Ramos (cell line): ENCODE results near the gene GALNT13.

Source experiments
- in situ Hi-C: fragments of 300-500 bp; cut with MboI; formaldehyde crosslinking; loops from one replicate; pipeline ENCODE4 v1.14.3; 2022; ENCODE audit warnings: low sequenced_read_pairs; ENCODE audit not compliant: unreplicated experiment

The GALNT13 gene

DNA sequence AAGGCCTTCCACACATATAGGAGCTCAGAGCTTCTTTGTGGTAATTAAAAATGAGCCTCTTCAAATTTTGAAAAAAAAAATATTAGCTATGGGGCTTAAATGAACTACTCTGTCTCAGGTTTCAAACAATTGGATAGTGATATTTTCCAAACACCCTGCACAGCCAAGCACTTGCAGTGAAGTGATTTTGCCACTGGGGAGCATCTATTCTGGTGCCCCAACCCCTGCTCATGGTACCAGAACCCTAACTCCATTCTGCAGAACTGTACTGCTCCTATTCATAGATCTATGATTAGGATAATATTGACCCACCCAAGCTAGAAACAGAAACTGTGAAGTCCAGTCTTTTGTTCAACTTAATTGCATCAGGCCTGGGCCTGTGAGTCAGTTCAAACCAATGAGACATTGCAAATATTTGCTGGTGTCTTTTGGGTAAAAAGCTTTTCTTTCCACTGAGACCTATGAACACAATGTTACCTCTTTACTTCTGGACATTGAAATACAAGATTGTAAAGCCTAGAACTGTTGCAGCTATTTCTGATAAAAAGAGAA lies 324.0 kb downstream of the GALNT13 start:
- in situ Hi-C loops: no loop called here

DNA sequence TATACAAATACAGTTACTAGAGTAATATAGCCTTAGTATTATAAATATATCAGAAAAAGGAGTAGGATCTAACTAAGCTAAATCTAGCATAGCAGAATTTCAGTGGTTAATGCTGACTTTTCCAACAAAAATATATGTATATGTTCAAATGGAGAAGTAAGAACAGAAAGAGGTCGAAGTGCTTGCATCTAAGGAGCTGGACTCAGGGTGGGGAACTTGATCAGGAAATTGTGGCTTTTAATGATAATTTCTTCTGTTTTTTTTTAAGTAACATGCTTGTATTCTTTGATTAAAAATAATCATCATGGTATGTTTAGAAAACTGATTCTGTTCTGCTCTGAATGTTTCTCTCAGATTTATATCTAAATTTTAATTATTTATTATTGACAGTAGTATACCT lies 327.1 kb downstream of the GALNT13 start:
- in situ Hi-C loops: no loop called here

DNA sequence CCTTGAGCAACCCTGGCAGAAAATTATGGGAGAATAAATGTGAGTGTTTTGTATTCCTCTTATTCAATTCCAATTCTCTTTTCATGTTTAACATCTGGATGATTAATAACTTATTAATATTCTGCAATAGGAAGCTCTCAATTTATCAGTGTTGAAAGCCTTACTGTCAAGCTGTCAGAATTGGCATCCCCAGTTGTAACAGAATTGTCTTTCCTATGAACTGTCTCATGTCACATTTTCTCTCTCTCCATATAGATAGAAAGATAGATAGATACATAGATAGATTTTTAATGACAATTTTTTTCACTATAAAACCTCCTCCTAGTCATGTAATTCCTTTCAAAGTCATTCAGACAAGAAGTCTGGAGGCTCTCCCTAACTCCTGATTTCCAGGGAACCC lies 331.5 kb downstream of the GALNT13 start:
- in situ Hi-C loops: no loop called here

DNA sequence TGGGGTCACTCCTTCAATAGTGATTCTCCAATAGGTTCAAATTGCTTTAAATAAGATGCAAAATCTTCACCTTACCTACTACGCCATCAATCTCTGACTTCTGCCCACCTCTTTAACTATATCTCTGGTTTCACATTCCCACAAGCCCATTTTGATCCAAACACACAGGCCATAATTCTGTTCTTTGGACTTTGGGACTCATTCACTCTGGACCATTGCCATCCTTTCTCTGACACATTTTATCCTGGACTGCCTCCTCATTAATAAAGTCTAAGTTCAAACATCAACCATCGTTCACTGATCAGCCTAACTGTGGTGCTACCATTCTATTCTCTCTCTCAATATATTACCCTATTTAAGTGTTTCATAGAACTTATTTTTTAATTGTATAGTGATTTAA lies 332.2 kb downstream of the GALNT13 start:
- in situ Hi-C loops: no loop called here

DNA sequence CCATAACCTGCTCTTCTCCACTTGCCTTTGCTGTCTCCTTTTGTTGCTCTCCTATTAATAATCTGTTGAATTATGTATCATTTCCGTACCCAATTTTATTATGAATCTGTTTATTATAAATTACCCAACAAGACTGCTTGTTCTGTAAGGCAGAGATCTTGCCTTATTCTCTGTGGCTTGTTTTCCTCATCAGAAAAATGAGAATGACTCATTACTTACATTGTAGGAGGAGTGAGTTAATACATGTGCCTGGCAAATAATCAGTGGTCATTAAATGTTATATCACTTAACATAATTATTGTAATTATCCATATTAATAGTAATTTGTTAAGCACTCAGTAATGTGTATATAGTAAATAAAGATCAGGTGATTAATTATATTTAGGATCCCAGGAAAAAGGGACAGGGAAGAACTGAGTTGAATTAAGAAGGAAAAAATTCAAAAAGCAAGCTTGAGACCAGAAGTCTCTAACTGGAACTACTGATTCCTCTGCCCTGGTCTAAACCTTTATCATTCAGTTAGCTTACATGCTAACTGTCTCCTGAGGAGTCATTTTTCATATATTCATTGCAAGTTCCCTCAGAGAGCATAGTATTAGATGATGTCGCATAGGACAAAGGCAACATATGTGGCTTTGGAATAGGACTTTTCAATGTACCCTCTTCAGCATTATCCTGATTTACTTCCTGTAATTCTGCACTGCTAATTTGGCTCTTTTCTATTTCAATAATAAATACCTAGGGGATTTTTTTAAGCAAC lies 335.7 kb downstream of the GALNT13 start:
- in situ Hi-C loops: no loop called here

DNA sequence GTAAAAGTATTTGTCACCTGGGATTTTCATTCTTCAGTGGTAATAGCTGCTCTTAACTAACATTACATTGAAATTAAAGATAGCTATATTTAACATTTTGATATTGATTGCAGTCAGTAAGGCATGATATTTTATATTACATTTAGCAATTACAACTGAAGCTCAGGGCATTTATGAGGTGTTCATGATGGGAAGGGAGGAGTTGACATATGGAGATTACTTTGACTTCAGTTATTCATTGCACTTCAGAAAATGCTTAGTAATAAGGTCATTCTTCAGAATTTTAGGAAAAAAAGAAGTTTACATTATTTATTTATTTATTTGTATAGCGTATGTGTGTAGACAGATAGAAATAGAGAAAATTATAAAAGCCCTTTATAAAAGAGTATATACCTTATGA lies 352.0 kb downstream of the GALNT13 start:
- in situ Hi-C loops: no loop called here

DNA sequence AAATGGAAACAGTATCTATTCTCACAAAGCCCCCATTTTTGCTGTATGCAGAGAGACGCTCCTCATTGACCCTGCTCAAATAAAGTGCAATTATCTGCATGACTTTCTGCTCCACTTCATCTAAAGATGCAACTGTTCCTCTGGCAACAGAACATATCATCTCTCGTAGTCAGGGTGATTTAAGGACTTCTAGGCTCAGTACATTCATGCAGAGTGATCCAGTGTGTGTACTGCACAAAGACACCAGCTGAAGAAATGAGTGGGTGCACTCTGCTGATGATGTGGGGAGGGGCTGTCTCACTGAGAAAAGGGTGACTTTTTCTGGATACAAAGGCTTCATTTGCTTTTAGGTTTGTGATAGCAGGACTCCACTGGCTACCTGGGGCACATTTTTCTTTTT lies 355.2 kb downstream of the GALNT13 start:
- in situ Hi-C loops: no loop called here

DNA sequence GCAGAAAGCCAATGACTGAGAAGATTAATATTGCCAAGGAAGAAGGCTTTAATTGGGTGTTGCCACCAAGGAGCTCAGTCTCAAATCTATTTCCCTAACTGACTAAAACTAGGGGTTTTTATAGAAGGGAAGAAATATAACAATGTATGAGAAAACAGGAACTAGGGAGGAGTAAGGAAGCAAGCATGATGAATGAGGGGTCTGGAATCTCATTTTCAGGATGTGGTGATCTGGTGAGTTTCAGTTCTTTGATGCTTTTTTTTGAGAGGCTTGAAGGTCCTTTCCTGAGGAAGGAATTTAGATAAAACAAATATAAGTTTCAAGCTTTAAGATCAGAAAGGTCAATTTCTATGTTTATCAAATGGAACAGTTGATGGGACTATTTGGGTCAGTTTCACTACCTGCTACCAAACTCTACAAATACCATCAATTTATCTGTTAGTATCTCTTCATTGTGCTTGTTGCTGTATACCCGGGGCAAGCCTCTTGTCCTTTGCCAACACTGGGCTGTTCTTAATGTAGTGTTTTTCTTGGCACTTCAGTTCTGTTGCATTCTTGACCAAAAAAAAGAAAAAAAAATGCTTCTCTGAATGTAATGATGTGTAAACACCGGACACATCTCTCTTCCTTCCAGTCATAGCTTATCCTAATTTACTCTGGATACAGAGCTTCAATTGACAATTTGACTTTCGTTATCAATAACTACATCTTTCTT lies 357.0 kb downstream of the GALNT13 start:
- in situ Hi-C loops: no loop called here

DNA sequence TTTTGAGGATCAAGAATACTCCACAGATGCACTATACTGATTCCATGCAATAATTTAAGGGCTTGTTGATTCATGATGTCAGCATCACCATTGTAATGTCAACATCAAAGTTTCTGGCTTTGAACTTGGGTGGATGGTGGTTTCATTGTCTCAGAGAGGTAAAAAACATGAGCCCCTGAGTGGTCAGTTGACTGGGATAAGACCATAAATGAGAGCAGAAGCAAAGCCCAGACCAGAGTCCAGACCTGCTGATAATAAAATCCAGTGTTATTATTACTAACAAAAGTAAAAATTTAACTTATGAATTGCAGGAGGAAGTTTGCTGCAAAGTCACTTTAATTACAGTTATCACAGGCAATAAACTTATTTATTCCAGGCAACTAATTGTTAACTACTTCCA lies 358.2 kb downstream of the GALNT13 start:
- in situ Hi-C loops: no loop called here

DNA sequence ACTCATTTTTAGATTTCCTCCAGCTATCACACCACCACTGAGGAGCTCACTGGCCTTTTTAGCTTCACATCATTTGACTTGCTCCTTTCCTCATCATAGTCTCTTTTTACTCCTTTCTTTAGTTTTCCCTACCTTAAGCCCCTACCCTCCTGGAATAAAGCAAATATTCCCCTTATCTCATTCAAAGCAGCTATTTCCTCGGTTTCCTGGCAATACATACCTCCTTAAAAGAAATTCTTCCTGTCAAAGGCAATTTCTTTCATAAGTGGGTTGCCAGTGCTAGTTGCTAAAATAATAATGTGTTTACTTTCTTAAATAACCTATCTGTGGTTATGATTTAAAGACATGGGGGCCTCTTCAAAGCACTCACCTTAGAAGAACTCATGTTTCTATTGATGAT lies 359.3 kb downstream of the GALNT13 start:
- in situ Hi-C loops: no loop called here

DNA sequence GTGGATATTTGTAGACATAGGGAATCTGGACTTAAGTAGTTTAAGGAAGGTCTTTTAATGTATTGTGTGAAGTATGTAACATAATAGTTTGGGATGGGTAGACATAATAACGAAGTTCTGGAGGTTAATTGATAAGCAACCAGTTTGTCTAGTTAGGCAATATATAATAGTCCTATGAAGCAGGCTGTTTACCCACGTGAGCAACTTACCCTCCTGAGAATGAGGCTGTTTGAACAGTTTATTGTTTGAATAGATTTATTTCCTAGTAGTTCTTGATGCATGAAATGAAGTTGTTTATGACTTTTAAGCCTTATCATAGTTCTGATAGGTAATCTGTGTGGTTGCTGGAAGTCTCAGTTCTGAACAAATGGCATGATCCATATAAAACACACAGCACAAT lies 361.5 kb downstream of the GALNT13 start:
- in situ Hi-C loops: no loop called here

DNA sequence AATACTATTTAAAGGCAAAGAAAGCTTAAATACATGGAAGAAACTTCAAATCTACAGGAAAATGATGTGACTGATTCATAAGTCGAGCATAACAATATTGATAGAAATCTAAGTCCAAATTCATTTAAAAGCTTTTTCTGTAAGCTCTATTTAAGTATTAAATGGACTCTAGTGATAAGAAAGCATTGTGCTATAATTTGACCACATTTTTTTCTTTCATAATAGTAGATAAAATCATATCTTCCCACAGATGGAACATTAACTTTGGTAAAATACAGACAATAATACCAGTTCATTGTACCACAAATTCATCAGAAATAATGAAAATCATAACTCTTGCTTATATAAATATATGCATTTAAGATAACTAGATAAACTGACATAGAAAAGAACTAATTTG lies 366.5 kb downstream of the GALNT13 start:
- in situ Hi-C loops: no loop called here

DNA sequence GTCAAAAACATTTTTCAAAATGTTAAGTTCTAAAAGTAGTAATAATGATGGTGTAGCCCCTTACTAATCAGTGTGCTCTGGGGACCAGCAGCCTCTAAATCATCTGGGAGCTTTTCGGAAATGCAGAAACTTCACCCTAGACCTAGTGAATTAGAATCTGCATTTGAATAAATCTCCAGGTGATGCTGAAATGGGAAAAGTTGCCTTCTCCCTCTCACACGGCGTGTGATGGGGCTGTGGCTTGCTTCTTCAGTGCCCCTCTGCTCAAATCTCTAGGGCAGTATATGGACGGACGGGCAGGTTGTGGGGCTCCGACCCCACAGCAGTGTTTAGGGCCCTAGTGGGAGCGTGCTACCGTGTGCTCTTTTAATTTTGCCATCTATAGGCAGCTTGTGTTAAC lies 368.6 kb downstream of the GALNT13 start:
- in situ Hi-C loops: no loop called here

DNA sequence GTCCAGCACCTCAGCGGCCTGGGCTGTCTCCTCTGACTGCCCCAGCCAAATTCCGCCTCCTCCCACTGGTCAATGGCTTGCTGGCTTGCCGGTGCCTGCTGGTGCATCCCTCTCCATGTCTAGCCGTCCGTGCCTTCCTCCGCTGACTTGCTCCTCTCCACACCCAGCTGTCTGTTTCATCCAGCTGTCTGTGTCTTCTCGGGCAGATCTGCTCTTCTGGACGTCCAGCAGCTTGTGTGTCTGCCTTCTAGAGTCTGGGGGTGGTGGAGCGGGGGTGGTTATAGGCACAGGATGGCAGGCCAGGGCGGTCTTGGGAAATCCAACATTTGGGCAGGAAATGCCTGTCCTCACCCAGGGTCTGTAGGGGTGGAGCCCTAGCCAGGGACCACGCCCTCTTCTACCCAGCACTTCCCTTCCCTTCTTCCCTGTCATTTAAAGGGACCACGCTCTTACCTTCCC lies 369.2 kb downstream of the GALNT13 start:
- in situ Hi-C loops: no loop called here

DNA sequence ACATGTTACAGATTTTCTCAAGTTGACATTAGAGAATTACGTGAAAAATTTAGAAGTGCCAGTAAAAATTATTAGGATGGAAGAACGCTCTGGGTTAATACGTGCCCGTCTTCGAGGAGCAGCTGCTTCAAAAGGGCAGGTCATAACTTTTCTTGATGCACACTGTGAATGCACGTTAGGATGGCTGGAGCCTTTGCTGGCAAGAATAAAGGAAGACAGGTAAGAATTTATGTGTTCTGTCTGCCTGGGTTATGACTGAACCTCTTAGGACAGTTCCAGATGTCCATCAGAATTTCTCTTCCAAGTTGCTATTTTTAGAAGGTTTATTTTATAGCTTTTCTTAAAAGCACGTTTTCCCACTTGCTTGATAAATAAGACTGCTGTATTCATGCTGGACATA lies 371.0 kb downstream of the GALNT13 start:
- in situ Hi-C loops: no loop called here

DNA sequence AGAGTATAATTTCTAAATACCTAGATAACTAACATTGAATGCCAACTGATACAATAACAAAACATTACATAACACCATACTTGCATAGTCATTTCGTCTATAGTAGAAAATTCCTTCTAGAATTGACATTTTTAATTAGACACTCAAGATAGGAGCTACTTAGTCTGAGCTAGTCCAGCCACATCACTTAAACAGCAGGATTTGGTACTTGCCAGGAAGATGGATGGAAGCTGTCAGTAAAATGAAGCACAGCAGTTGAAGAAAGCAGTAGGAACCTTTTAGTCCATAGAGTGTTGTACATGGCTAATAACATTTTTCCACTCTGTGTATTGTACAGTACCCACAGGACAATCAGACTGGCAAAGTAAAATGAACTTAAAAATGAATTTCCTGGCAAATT lies 372.0 kb downstream of the GALNT13 start:
- in situ Hi-C loops: no loop called here

DNA sequence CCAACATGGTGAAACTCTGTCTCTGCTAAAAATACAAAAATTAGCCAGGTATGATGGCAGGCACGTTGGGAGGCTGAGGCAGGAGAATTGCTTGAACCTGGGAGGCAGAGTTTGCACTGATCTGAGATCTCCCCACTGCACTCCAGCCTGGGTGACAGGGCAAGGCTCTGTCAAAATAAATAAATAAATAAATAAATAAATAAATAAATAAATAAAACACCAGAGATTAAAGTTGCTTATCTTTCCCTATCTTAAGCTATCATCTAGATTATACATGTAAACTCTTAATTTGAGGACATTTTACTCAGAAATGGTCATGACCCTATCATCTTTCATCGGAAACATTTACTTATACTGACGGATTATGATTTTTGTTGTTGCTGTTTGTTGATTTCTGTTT lies 373.2 kb downstream of the GALNT13 start:
- in situ Hi-C loops: no loop called here

DNA sequence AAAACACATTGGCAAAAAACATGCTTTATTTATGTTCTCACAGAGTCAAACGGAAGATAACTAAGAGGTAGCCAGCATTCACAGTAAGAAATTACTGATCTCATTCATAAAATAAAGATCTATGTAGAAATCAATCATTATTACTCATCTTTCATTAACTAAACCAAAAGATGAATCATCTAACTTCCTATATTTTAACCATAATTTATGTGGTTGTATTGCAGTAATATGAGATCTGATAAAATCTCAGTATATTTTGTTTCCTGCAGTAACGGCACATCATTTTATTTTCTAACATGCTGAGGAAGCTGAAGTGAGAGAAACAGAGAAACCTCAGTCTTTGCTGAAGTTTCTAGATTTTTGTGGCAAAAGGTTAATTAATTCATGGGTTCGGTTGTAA lies 375.8 kb downstream of the GALNT13 start:
- in situ Hi-C loops: no loop called here

DNA sequence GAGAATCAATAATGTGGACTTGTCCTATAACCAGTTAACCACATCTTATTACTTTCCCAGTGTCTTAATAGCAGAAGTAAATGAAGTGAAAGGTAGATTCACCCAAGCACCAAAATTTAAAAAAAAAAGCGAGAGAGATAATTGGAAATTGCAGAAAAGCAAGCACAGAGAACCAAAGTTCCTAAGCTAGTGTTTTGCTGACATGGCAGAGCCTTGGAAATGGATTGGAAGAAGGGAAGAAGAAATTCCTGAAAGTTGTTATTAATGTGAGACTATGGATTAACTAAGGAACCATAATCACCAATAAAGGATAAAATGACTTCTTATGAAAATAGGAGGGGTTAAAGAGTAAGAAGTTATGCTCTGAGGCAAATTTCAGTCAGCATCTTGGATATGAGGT lies 384.4 kb downstream of the GALNT13 start:
- in situ Hi-C loops: no loop called here

DNA sequence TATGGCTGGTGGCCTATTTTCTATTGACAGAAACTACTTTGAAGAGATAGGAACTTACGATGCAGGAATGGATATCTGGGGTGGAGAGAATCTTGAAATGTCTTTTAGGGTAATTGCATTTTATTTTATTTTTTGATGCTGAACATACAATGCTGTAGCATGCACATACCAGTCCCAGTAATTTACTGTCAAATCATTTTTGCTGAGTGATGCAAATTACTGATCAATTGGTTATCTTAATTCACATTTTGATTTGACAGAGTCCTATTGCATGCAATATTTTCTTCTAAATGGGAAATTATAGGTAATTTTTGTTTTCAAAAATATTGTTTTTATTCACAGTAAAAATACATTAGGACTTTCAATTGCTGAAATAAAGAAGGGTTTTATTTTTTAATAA lies 387.3 kb downstream of the GALNT13 start:
- in situ Hi-C loops: no loop called here

DNA sequence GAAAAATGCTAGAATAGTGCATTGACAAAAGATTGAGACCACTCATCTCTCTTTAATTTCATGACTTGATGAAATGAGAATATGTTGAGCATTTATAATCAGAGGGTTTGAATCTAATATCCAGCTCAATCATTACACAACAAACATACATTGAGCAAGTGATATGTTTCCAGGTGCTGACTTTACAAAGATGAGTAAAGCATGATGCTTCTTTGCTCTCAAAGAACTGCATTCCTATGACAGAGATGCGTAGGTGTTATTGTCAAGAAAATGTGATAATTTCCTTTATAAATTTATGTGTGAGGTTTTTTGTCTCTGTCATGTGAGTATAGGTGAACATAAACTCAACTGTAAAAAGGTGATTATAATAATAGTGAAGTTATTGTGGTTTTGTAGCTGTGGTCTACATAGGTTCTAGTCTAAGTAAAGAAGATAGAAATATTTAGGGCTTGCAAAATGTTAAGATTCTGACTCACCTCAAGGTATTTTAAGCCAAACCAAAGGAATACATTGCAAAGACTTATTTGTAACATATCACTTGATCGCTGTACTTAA lies 389.8 kb downstream of the GALNT13 start:
- in situ Hi-C loops: no loop called here
